Fibroblast of lung (primary cell): ENCODE results near the gene C17orf58.

ENCODE experiments used
- CTCF ChIP-seq, 2 donors: IDR thresholded peaks in 1 of 2; conservative IDR thresholded peaks in 1 of 2; 1 replicate in 1 of 2; 2 replicates in 1 of 2; pipeline ENCODE4 v1.5.1; 2011 to 2012; ENCODE audit warnings: low read length in 2 of 2, control low read depth in 1 of 2, inconsistent platforms in 1 of 2, low read depth in 1 of 2, mild to moderate bottlenecking in 1 of 2
- EZH2 ChIP-seq: IDR thresholded peaks from 2 replicates; pipeline ENCODE4 v1.5.1; 2012; ENCODE audit warnings: low read length, control low read depth, mild to moderate bottlenecking; ENCODE audit errors: missing control alignments

DNA sequence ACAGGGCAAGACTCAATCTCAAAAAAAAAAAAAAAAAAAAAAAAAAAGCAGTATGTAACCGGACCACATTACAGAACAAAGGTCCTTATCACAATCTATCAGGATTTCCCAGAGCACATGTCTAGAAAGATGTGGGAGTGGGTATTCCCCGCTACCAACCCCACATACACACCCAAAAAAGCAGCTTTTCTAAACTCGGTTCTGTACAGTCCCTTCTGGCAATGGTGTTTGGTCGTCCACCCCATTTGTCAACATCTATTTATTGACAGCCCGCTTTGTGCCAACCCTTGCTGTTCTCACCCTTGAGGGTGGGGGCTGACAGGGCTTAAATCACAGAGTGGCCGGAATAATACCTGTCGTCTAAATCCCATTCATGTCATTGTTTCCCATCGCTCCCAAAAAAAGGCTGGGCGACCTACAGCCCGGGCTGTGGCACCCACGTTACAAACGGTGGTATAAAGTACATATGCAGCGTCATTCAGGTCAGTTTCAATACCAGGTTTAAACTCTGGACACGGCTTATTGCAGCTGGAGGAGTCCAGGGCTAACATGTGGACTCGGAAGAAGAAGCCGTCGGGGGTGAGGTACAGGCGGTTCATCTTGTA lies 3.6 kb downstream of the C17orf58 start:
- TF ChIP-seq CTCF (conservative IDR thresholded peaks at IDR 0.05 in 1 of 2, IDR thresholded peaks at IDR 0.05 in 1 of 2; ENCODE audit: low read depth in 1 of 2, low read length in 2 of 2), result no peak
- TF ChIP-seq EZH2, result no peak
